GM12892 (cell line): ENCODE measurements around the gene EPHA8.

ENCODE experiments used
- POLR2A ChIP-seq: IDR thresholded peaks from 2 replicates; pipeline ENCODE4 v1.6.1; 2011; ENCODE audit warnings: low read depth, low read length, control low read depth
- POLR2AphosphoS5 ChIP-seq: IDR thresholded peaks from 2 replicates; pipeline ENCODE4 v1.6.1; 2011; ENCODE audit warnings: low read depth, low read length, control low read depth
- TAF1 ChIP-seq: IDR thresholded peaks from 2 replicates; pipeline ENCODE4 v1.6.1; 2011; ENCODE audit warnings: low read depth, mild to moderate bottlenecking, control low read depth, low read length, borderline replicate concordance

- TF ChIP-seq POLR2AphosphoS5 (no peak), POLR2A (no peak), TAF1 (no peak)
These were observed 38.1 kb upstream of the EPHA8 start for GRCh38 chr1:22525211-22525610.
